ENCODE data around the gene PLD6. TPM values are rescaled to one million over a fixed set of nuclear protein-coding genes. Genes with fewer than 3 reads are reported as not detected.

Gene PLD6
- total RNA-seq, 4 donors from 2014 or later = 1.6 to 3.5 TPM; not detected in 2

GRCh38 chr17:17183744-17184143 is 22.4 kb downstream of the PLD6 start:
- no peak overlapping the region for H3K4me3 ChIP-seq
- H3K36me3 ChIP-seq = peaks cover 0 to 76% (median 0%) of the 10 kb centered on the region in 3 donors
- peaks cover 0 to 13% (median 4%) of the 10 kb centered on the region in 4 donors for H3K4me1 ChIP-seq
- no peaks in the 10 kb centered on the region for H3K9me3 ChIP-seq
- H3K27me3 ChIP-seq = no peaks in the 10 kb centered on the region
- DNase-seq = no peak
- no peak for TF ChIP-seq POLR2A (IDR thresholded peaks at IDR 0.05)
- no peak for TF ChIP-seq CTCF (IDR thresholded peaks at IDR 0.05)
- no peak overlapping the region for H3K27ac ChIP-seq

GRCh38 chr17:17182598-17183136 is 23.5 kb downstream of the PLD6 start:
- no peak overlapping the region for H3K4me3 ChIP-seq

GRCh38 chr17:17181666-17182597 is 24.2 kb downstream of the PLD6 start:
- Histone ChIP-seq H3K4me3 (no peak overlapping the region), H3K27me3 (no peaks in the 10 kb centered on the region), H3K9me3 (no peaks in the 10 kb centered on the region), H3K36me3 (peaks cover 0 to 76% (median 0%) of the 10 kb centered on the region in 3 donors), H3K27ac (peak overlapping the region in 2 of 4 donors; percentile 4 to 57), H3K4me1 (peaks cover 0 to 13% (median 4%) of the 10 kb centered on the region in 4 donors)
- peak in 2 of 3 donors; percentile 59 for DNase-seq
- TF ChIP-seq POLR2A (IDR thresholded peaks at IDR 0.05) (no peak), CTCF (IDR thresholded peaks at IDR 0.05) (no peak)

More at GRCh38 chr17:17182598-17183136, 23.5 kb downstream of the PLD6 start:
- peak overlapping the region in 3 of 4 donors; percentile 4 to 57 (median 34) for H3K27ac ChIP-seq
- peaks cover 0 to 13% (median 4%) of the 10 kb centered on the region in 4 donors for H3K4me1 ChIP-seq
- no peak for TF ChIP-seq POLR2A (IDR thresholded peaks at IDR 0.05)
- no peak for TF ChIP-seq CTCF (IDR thresholded peaks at IDR 0.05)
- peaks cover 0 to 76% (median 0%) of the 10 kb centered on the region in 3 donors for H3K36me3 ChIP-seq
- no peaks in the 10 kb centered on the region for H3K27me3 ChIP-seq
- DNase-seq = peak in 1 of 3 donors; percentile 28
- no peaks in the 10 kb centered on the region for H3K9me3 ChIP-seq

- no peak for DNase-seq
- Histone ChIP-seq H3K27me3 (no peaks in the 10 kb centered on the region), H3K4me3 (no peak overlapping the region), H3K4me1 (peaks cover 0 to 13% (median 4%) of the 10 kb centered on the region in 4 donors), H3K36me3 (peaks cover 0 to 82% (median 0%) of the 10 kb centered on the region in 3 donors), H3K9me3 (no peaks in the 10 kb centered on the region), H3K27ac (peak overlapping the region in 2 of 4 donors; percentile 35 to 57)
- TF ChIP-seq CTCF (IDR thresholded peaks at IDR 0.05) (no peak), POLR2A (IDR thresholded peaks at IDR 0.05) (no peak)
Measured at GRCh38 chr17:17180741-17181525, 25.2 kb downstream of the PLD6 start.

GRCh38 chr17:17180141-17180603 is 26.0 kb downstream of the PLD6 start:
- DNase-seq = no peak
- peaks cover 0 to 89% (median 0%) of the 10 kb centered on the region in 3 donors for H3K36me3 ChIP-seq
- H3K27ac ChIP-seq = peak overlapping the region; percentile 10 to 55 (median 49)
- H3K4me3 ChIP-seq = no peak overlapping the region
- no peaks in the 10 kb centered on the region for H3K9me3 ChIP-seq
- peaks cover 0 to 17% (median 4%) of the 10 kb centered on the region in 4 donors for H3K4me1 ChIP-seq
- no peaks in the 10 kb centered on the region for H3K27me3 ChIP-seq
- TF ChIP-seq POLR2A (IDR thresholded peaks at IDR 0.05) = no peak
- TF ChIP-seq CTCF (IDR thresholded peaks at IDR 0.05) = no peak

All from Peyer's patch (tissue), 4 donors.